ENCODE data around the gene OTOGL.
"Not testable (repeated sequence)": the region's sequence is repeated elsewhere in the genome, so short reads cannot be mapped to it uniquely, and the experiment has no call there.

OTOGL gene

GRCh38 chr12:80272387-80272915 is 173.1 kb downstream of the OTOGL start:
- in situ Hi-C loops (cut with MboI; ENCODE audit: low sequenced_read_pairs): no loop called here

- in situ Hi-C loops (cut with MboI; ENCODE audit: low sequenced_read_pairs): no loop called here
These were observed 173.8 kb downstream of the OTOGL start for GRCh38 chr12:80273144-80273543.

GRCh38 chr12:80277732-80278131 is 178.4 kb downstream of the OTOGL start:
- in situ Hi-C loops (cut with MboI; ENCODE audit: low sequenced_read_pairs): no loop called here

GRCh38 chr12:80282226-80282625 is 182.9 kb downstream of the OTOGL start:
- in situ Hi-C loops (cut with MboI; ENCODE audit: low sequenced_read_pairs): no loop called here

- in situ Hi-C loops (cut with MboI; ENCODE audit: low sequenced_read_pairs): no loop called here
These were observed 183.4 kb downstream of the OTOGL start for GRCh38 chr12:80282761-80283160.

- in situ Hi-C loops (cut with MboI; ENCODE audit: low sequenced_read_pairs): no loop called here
These were observed 191.9 kb downstream of the OTOGL start for GRCh38 chr12:80291108-80291754.

- in situ Hi-C loops (cut with MboI; ENCODE audit: low sequenced_read_pairs): no loop called here
These were observed 194.0 kb downstream of the OTOGL start for GRCh38 chr12:80293347-80293746.

GRCh38 chr12:80293759-80294158 is 194.4 kb downstream of the OTOGL start:
- in situ Hi-C loops (cut with MboI; ENCODE audit: low sequenced_read_pairs): no loop called here

GRCh38 chr12:80299219-80299618 is 199.9 kb downstream of the OTOGL start:
- in situ Hi-C loops (cut with MboI; ENCODE audit: low sequenced_read_pairs): no loop called here

GRCh38 chr12:80299976-80300375 is 200.6 kb downstream of the OTOGL start:
- in situ Hi-C loops (cut with MboI; ENCODE audit: low sequenced_read_pairs): no loop called here

- in situ Hi-C loops (cut with MboI; ENCODE audit: low sequenced_read_pairs): not testable (repeated sequence)
These were observed 208.1 kb downstream of the OTOGL start for GRCh38 chr12:80307436-80307835.

GRCh38 chr12:80313209-80313608 is 213.9 kb downstream of the OTOGL start:
- in situ Hi-C loops (cut with MboI; ENCODE audit: low sequenced_read_pairs): no loop called here

- in situ Hi-C loops (cut with MboI; ENCODE audit: low sequenced_read_pairs): no loop called here
These were observed 215.4 kb downstream of the OTOGL start for GRCh38 chr12:80314741-80315140.

- in situ Hi-C loops (cut with MboI; ENCODE audit: low sequenced_read_pairs): no loop called here
These were observed 216.9 kb downstream of the OTOGL start for GRCh38 chr12:80316222-80316621.

GRCh38 chr12:80317307-80317706 is 218.0 kb downstream of the OTOGL start:
- in situ Hi-C loops (cut with MboI; ENCODE audit: low sequenced_read_pairs): no loop called here

- in situ Hi-C loops (cut with MboI; ENCODE audit: low sequenced_read_pairs): no loop called here
These were observed 218.6 kb downstream of the OTOGL start for GRCh38 chr12:80317899-80318298.

GRCh38 chr12:80320121-80320678 is 220.9 kb downstream of the OTOGL start:
- in situ Hi-C loops (cut with MboI; ENCODE audit: low sequenced_read_pairs): no loop called here

GRCh38 chr12:80321653-80322052 is 222.3 kb downstream of the OTOGL start:
- in situ Hi-C loops (cut with MboI; ENCODE audit: low sequenced_read_pairs): no loop called here

- in situ Hi-C loops (cut with MboI; ENCODE audit: low sequenced_read_pairs): no loop called here
These were observed 226.0 kb downstream of the OTOGL start for GRCh38 chr12:80325167-80325959.

- in situ Hi-C loops (cut with MboI; ENCODE audit: low sequenced_read_pairs): no loop called here
These were observed 233.5 kb downstream of the OTOGL start for GRCh38 chr12:80332827-80333226.

GRCh38 chr12:80352474-80352873 is 253.1 kb downstream of the OTOGL start:
- in situ Hi-C loops (cut with MboI; ENCODE audit: low sequenced_read_pairs): no loop called here

- in situ Hi-C loops (cut with MboI; ENCODE audit: low sequenced_read_pairs): no loop called here
These were observed 253.9 kb downstream of the OTOGL start for GRCh38 chr12:80353254-80353653.

Data from HL-60/S4 (cell line).